Activated T-cell treated with anti-CD3 and anti-CD28 coated beads, Interleukin-2, amount 50 U/mL, for 72 hours (primary cell): ENCODE results near the gene JAKMIP1. TPM values are rescaled to one million over a fixed set of nuclear protein-coding genes. Genes with fewer than 3 reads are reported as not detected.

Experiments
- ATAC-seq, 2 donors: fragments of 150-1000 bp; cut with Tn5 transposase; replicated peaks in 1 of 2; 2 replicates each; pipeline ENCODE4 v1.10.0; 2021; ENCODE audit warnings: moderate library complexity in 2 of 2, mild to moderate bottlenecking in 1 of 2
- DNase-seq, 2 donors: peaks; one replicate each; pipeline ENCODE4 v3.0.0; 2021 to 2022; ENCODE audit warnings: mixed read lengths in 1 of 2
- H3K27ac Mint-ChIP-seq: one replicate; pipeline ENCODE4 v1.8.0; 2022; ENCODE audit warnings: mild to moderate bottlenecking, moderate library complexity, mixed read lengths
- H3K27me3 Mint-ChIP-seq: one replicate; pipeline ENCODE4 v1.8.0; 2022; ENCODE audit warnings: low read depth, mixed read lengths
- H3K36me3 Mint-ChIP-seq, 2 donors: one replicate each; pipeline ENCODE4 v1.8.0; 2022; ENCODE audit warnings: mixed read lengths in 2 of 2, mild to moderate bottlenecking in 1 of 2; ENCODE audit not compliant: insufficient read depth in 2 of 2
- H3K4me1 Mint-ChIP-seq: one replicate; pipeline ENCODE4 v1.8.0; 2022; ENCODE audit warnings: low read depth, mixed read lengths
- H3K4me3 Mint-ChIP-seq, 2 donors: one replicate each; pipeline ENCODE4 v1.8.0; 2022; ENCODE audit warnings: mild to moderate bottlenecking in 2 of 2, mixed read lengths in 2 of 2, moderate library complexity in 2 of 2
- H3K9me3 Mint-ChIP-seq, 2 donors: one replicate each; pipeline ENCODE4 v1.8.0; 2022; ENCODE audit warnings: mixed read lengths in 2 of 2
- total RNA-seq, 2 donors: library from RNA; stranded (reverse); gene quantifications; one replicate each; pipeline ENCODE4 v1.2.3, GENCODE V29; 2022

JAKMIP1 gene
- total RNA-seq, 2 donors from 2014 or later: 9.0 to 33.7 TPM

- H3K36me3 Mint-ChIP-seq: peaks cover 9 to 10% of the 10 kb centered on the region in 2 donors
- no peak for DNase-seq
- no peaks in the 10 kb centered on the region for H3K4me1 Mint-ChIP-seq
- no peak overlapping the region for H3K4me3 Mint-ChIP-seq
- ATAC-seq: no peak
- H3K27ac Mint-ChIP-seq: no peak overlapping the region
- peaks cover 9 to 16% of the 10 kb centered on the region in 2 donors for H3K9me3 Mint-ChIP-seq
- H3K27me3 Mint-ChIP-seq: peaks cover 19% of the 10 kb centered on the region
Measured at GRCh38 chr4:5980436-5981155, 219.8 kb downstream of the JAKMIP1 start.

- Mint-ChIP-seq H3K27ac (no peak overlapping the region), H3K9me3 (peaks cover 7 to 15% of the 10 kb centered on the region in 2 donors), H3K27me3 (peaks cover 19% of the 10 kb centered on the region), H3K36me3 (peaks cover 9 to 10% of the 10 kb centered on the region in 2 donors), H3K4me3 (no peak overlapping the region), H3K4me1 (no peaks in the 10 kb centered on the region)
- DNase-seq: peak in 1 of 2 donors; percentile 7
- ATAC-seq: no peak
Measured at GRCh38 chr4:5979981-5980380, 220.4 kb downstream of the JAKMIP1 start.

GRCh38 chr4:5976921-5977320 is 223.4 kb downstream of the JAKMIP1 start:
- Mint-ChIP-seq H3K4me3 (no peak overlapping the region), H3K27me3 (peaks cover 19% of the 10 kb centered on the region), H3K9me3 (no peaks in the 10 kb centered on the region), H3K27ac (no peak overlapping the region), H3K4me1 (no peaks in the 10 kb centered on the region), H3K36me3 (no peaks in the 10 kb centered on the region)
- DNase-seq (no peak), ATAC-seq (no peak)

GRCh38 chr4:5976431-5976830 is 223.9 kb downstream of the JAKMIP1 start:
- DNase-seq (no peak), ATAC-seq (no peak)
- Mint-ChIP-seq H3K36me3 (no peaks in the 10 kb centered on the region), H3K4me1 (no peaks in the 10 kb centered on the region), H3K9me3 (no peaks in the 10 kb centered on the region), H3K27ac (no peak overlapping the region), H3K27me3 (peaks cover 19% of the 10 kb centered on the region), H3K4me3 (no peak overlapping the region)

Other genes with a start within 250 kb of the JAKMIP1 start
- under 1 TPM; 0.14 to 0.95 TPM for gene C4orf50, start 182.1 kb downstream of the JAKMIP1 start, total RNA-seq
- 1 to 10 TPM; 5.3 to 7.4 TPM for gene WFS1, start 69.3 kb upstream of the JAKMIP1 start, total RNA-seq